Dermis blood vessel endothelial cell (primary cell): Measurements from ENCODE around the gene RNASE11. TPM values are rescaled to one million over a fixed set of nuclear protein-coding genes. Genes with fewer than 3 reads are reported as not detected.
"Not testable (repeated sequence)": the region's sequence is repeated elsewhere in the genome, so short reads cannot be mapped to it uniquely, and the experiment has no call there.

Experiments used
- DNase-seq: peaks from one replicate; pipeline ENCODE4 v3.0.0; 2010
- total RNA-seq: library from RNA; depleted of rRNA; stranded (reverse); fragments of >200 nt; gene quantifications from 2 replicates; pipeline ENCODE4 v1.2.3, GENCODE V29; 2014

RNASE11 gene
- total RNA-seq, 1 donor from 2014 or later, result not detected

DNA sequence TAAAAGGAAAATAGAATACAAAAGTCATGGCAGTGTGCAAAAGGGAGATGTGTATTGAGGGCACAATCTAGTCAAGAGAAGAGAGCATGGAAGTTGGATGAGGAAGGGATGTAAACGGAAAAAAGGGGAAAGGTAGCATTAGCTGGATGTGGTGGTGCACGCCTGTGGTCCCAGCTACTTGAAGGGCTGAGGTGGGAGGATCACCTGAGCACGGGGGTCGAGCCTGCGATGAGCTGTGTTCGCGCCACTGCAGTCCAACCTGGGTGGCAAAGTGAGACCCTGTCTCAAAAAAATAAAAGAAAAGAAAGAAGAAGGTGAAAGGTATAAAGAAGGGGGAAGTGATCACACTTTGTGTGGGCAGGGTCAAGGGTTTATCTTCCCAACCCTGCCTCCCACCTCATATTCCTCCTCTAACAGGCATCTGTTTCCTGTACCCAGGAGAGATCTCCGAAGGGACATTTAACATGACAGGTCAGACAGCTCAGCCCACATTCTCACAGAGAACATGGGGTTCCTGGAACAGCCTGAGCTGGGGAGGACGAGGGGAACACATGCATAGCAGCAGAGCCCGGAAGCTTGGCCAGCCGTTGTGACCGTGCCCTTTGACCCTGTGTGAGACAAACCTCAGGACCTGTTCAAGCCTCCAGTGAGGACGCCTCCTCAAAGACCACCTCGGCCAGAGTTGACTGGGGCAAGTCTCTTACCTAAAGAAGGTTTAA, 8.9 kb downstream of the RNASE11 start:
- no peak for DNase-seq

DNA sequence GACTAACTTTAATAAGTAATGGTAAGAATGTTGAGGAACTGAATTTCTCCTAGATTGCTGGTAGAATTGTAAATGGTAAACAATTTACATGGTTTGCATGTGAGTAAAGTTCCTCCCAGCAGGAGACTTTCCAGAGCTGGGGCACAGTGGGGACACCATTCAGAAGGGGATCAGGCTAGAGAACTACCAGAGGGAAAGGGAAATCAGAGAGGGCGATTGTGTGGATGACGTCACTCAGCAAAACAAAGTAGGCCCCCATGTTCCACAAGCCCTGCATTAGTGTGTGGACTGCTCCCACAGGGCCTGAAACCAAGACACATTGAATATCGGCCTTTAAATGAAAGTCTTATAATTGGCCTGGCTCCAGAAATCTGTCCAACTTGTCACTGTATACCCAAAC, 9.5 kb downstream of the RNASE11 start:
- DNase-seq, result no peak

DNA sequence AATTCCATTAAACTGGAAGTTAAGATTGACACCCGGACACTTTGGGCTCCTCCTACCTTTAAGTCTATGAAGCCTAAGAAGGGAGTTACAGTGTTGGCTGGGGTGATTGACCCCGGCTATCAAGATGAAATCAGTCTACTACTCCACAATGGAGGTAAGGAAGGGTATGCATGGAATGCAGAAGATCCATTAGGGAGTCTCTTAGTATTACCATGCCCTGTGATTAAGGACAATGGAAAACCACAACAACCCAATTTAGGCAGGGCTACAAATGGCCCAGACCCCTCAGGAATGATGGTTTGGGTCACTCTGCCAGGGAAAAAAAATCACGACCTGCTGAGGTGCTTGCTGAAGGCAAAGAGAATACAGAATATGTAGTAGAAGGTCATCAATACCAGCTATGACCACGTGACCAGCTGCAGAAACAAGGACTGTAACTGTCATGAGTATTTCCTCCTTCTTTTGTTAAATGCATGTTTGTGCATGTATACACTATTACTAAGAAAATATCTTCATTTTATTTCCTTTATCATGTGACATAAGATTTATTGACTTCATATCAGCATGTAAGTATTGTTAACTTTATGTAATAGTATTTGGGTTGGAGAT, 15.3 kb downstream of the RNASE11 start:
- DNase-seq, result not testable (repeated sequence)

DNA sequence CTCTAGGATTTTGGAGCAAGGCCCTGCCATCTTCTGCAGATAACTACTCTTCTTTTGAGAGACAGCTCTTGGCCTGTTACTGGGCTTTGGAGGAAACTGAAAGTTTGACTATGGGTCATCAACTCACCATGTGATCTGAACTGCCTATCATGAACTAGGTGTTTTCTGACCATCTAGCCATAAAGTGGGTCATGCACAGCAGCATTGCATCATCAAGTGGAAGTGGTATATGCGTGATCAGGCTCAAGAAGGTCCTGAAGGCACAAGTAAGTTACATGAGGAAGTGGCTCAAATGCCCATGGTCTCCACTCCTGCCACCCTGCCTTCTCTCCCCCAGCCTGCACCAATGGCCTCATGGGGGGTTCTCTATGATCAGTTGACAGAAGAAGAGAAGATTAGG, 17.1 kb downstream of the RNASE11 start:
- DNase-seq, result not testable (repeated sequence)

DNA sequence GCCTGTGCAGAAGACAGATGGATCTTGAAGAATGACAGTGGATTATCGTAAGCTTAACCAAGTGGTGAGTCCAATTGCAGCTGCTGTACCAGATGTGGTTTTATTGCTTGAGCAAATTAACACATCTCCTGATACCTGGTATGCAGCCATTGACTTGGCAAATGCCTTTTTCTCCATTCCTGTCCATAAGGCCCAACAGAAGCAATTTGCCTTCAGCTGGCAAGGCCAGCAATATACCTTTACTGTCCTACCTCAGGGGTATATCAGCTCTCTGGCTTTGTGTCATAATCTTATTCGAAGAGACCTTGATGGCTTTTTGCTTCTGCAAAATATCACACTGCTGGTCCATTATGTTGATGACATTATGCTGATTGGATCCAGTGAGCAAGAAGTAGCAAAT, 17.9 kb downstream of the RNASE11 start:
- not testable (repeated sequence) for DNase-seq

DNA sequence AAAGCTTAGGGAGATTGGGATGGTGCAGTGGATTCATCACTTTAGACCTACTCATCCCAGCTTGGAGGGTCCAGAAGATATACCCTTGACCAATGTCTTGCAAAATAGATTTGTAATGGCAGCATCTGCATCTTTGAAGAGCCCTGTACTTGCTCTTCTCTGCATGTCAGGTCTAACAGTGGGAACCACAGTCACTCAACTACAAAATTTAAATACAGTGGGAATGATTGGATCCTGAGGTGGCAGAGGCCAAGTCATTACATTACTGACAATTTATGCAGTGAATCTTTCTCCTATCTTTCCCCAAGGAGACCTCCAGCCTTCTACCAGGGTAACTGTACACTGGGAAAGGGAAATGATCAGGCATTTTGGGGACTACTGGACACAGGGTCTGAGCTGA, 18.7 kb downstream of the RNASE11 start:
- DNase-seq, result no peak

DNA sequence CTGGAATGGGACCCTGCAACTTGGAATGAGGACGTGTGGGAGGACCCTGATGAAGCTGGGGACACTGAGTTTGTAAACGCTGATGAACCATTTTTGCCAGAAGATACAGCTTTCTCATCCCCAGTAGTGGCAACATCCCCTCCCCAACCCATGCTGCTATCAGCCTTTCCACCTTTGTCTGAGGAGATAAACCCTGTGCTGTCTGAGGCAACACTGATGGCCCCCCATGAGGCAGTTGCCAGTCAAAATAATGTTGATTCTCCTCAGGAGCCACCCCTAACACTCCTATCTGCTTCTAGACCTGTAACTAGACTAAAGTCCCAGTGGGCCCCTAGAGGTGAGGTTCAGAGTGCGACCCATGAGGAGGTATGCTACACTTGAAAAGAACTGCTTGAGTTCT, 19.4 kb downstream of the RNASE11 start:
- DNase-seq, result no peak

DNA sequence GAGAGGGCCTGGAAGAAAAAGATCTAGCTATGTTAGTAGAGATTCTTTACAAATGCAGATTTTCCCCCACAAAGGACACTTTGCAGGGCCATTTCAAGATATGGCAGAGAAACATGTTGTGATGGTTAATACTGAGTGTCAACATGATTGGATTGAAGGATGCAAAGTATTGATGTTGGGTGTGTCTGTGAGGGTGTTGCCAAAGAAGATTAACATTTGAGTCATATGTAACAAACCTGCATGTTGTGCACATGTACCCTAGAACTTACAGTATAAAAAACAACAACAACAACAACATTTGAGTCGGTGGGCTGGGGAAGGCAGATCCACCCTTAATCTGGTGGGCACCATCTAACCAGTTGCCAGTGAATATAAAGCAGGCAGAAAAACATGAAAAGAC, 20.6 kb downstream of the RNASE11 start:
- DNase-seq, result not testable (repeated sequence)

DNA sequence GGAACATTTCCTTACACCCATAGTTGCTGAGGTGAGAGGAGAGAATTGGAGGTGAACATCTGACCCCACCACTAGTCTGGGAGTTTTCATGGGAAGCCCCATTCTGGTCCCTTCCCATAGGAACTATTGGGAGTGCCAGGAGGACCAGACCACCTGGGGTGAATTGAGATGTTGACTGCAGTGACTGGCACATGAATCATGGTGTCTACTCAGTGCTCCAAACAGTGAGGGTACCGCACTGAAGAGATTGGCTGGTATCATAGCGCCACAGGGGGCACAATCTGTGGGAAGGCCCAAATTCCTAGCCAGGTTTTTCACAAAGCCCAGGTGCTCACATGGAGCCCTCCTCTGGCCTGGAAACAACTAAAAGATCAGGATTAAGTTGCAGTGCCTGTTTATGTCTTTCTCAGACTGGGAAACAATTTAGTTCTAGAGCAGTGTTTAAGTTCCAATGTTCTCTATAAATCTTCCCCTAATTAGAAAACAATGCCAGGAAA, 23.3 kb downstream of the RNASE11 start:
- DNase-seq, result no peak

DNA sequence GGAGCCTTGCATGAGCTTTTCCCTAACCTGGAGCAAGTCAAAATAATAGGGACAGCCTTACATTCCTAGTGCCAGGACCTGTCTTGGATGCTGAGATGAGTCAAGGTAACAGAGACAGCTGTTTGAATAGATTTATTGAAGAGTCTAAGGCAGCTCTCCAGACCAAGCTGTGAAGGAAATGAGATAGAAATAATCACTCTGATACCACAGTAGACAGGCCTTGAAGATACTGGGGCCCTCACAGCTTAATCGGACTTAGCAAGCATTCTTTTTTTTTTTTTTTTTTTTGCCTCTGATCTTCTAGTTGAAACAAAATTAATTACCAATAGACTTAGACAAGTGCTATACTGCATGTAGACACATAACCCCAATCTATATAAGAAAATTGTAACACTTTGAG, 23.8 kb downstream of the RNASE11 start:
- no peak for DNase-seq

DNA sequence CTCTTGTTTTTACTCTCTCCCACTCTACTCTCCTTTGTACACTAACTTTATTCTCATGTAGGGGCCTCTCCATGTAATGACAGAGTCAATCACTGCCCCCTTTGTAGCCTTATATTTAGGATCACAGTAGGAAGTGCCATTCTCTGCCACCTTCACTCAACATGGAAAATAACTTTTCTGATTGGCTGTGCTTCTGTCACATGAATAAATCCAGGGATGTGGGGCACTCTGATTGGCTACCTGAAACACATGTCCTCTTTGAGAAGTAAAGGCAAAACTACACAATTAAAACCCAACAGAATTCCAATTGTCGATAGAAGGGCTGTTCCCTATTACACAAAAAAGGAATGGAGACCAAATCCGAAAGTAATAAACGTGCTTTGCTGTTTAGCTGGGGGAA, 26.8 kb downstream of the RNASE11 start, which contains the start of gene RNASE9:
RNASE9 (minus strand) TSS at position 87 of the 400 bp plus-strand sequence.
- DNase-seq, result no peak

DNA sequence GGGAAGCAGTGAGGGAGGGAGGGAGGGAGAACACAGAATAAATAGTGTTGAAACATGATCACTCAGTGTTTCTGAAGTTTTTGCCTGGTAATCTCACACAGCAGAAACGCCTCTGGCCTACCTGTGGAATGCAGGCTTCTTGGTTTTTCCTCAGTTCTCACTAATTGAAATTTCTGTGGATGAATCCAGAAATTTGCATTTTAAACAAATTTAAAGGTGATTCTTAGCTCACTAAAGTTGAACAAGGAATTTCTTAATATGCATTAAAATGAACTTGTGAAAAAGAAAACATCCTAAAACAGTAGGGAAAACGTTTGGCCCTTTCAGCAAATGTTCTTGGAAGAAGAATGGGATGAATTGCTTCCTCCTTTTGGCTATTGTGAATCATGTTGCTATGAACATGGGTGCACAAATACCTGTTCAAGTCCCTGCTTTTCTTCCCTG, 28.3 kb downstream of the RNASE11 start:
- no peak for DNase-seq

DNA sequence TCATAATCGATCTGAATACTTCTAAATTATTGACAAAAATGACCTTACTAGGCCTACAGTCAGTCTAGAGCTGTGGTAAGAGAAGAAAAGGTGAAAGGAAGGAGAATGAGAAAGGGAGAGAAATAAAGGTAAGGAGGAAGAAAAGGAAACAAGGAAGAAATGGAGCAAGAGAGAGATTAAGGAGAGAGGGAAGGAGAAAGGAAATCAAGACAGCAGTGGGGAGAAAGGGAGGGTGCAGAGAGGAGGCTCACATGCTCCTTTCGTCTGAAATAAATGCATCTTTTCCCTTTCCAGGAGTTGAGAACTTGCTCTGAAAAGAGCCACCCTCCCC, 30.6 kb downstream of the RNASE11 start:
- no peak for DNase-seq

DNA sequence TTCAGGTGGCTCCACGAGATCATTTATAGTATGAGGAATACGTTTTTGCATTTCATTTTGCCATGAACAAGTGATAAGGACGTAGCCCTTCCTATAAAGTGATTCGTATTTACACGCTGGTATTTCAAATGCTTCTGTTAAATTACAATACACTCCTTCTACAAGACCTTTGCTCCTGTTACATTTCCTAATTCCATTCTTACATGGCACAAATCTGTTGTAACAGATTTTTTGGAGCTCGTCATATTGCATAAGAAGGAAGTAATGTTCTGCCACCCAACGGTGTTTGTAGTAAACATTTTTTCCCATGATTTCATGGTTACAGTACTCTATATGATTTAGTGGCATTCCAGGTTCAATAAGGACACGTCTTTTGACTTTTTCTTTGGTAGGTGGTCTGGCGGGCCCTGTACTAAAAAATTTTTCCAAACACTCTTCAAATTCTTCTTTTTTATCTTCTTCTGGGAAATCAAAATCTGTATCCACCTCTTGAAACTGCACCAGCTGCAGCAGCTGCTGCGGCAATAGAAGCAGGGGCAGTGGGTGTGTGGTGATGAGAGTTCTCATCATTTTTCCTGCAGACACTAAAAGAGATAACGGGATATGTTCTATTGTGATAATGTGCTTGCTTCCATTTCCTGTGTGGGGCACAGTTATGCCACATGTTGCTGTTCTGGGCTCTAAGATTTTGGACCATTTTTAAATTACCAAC, 31.1 kb downstream of the RNASE11 start:
- DNase-seq, result no peak

DNA sequence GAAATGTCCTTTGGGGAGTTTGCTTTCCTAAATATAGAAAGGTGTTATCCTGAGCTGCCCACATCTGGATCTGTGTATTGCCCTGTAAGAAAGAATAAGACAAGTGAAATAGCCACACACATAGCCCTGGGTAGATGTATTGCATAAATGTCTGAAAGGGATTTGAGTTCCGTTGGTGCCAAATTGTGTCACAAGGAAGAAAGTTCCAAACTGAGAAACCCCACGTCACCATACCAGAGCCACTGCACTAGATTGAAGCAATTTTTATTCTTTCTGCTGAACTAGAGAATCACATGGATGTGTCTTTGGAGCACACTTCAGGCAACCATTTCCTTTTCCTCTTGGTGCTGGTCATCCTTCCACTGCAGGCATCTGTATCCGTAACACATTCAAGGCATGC, 32.0 kb downstream of the RNASE11 start:
- DNase-seq, result no peak

DNA sequence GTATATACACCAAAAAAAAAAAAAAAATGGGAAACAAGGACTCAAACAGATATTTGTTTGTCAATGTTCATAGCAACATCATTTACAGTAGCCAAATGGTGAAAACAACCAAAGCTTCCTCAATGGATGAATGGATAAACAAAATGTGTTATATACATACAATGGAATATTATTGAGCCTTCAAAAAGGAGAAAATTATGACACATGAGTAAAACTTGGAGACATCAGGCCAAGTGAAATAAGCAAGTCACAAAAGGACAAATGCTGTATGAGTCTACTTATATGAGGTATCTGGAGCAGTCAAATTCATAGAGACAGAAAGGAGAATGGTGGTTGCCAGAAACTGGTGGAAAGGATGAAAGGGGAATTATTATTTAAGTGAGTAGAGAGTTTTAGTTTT, 34.8 kb downstream of the RNASE11 start:
- DNase-seq, result no peak

DNA sequence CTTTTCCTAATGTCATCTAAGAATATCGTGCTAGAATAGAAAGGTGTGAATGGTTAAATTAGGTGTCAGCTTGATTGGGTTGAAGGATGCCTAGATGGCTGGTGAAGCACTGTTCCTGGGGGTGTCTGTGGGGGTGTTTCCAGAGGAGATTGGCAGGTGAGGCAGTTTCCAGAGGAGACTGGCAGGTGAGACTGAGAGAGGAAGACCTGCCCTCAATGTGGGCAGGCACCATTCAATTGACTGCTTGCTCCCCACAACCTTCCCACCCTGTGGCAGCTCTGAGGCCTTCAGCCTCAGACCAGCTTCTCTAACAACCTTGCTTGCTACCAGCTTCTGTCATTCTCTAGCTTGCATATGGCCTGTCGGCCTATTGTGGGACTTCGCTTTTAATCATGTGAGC, 36.2 kb downstream of the RNASE11 start:
- DNase-seq, result no peak

DNA sequence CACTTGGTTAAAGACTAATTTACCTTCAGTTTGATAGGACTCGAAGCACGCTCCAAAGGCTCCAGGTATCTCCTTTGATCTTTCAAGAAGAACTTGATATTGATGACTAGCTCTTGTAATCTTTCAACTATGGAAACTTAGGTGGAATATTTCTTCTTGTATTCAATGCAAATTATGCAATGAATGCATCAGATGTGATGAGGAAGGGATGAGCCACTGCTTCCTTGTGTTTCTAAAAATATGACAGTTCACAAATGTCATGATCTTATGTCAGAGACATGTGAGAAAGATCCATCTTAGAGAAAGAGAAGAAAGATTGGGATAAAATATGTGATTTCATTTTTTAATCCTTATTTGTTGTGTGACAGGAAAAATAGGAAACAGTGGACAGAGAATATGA, 36.9 kb downstream of the RNASE11 start:
- no peak for DNase-seq

DNA sequence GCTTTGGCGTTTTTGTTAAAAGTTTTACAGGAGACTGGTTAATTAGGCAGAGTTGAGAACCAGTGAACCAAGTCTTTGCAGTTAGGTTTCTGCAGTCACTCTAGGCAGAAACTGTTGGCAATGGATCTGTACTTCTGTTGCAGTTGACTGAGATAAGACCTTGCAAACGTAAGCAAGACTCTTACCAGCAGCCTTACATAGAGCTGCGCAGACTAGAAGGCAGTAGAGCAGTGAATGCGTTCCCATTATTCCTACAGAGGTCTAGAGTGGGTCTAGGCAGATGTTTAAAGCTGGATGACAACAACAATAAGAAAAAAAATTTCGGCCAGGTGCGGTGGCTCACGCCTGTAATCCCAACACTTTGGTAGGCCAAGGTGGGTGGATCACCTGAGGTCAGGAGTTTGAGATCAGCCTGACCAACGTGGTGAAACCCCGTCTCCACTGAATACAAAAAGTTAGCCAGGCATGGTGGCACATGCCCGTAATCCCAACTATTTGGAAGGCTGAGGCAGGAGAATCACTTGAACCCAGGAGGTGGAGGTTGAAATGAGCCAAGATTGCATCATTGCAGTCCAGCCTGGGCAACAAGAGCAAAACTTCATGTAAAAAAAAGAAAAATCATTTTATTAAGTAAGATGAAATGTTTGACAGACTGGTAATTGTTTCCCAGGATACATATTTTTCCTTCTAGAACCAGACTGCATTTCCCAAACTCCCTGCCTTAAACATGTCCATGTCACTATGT, 39.2 kb downstream of the RNASE11 start:
- no peak for DNase-seq

DNA sequence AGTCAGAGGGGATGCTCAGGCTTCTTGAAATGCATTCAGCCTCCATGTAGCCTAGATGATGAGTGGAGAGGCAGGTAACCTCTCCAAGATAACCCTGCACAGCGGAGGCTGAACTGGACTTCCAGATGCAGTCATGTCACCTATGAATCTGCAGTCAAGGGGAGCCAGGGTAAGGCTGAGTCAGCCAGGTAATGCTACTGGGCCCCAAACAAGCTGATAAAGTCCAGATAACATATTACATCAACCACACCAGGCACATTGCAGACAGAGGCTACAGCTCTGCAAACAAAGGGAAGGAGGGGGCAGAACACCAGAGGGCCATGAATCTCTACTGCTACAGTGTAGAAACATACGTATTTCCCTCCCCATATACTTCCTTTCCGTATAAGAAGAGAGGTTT, 40.9 kb downstream of the RNASE11 start:
- no peak for DNase-seq

DNA sequence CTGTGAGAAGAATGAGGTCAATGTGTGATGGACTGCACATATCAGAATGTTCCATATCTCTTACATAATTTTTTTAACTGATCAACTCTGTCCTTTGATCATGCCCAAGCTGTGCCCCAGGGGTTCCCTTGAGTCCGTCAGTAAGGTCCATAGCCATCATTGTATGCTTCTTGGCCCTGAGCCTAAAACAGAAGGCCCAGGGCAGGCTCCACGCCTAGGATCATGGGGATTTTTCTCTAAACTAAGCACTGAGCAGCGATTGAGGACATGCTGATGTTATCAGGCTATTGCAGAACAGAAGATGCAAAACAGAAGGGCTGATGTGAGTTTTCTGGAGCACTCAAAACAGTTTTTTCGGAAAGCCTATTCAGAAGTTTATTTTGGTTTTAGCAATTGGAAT, 47.9 kb downstream of the RNASE11 start:
- no peak for DNase-seq
